GM19351 (cell line): ENCODE results near the gene ZMYM2.

Experiments used
- ATAC-seq: cut with Tn5 transposase; IDR thresholded peaks from one replicate; pipeline ENCODE4 v1.9.1; 2021; ENCODE audit warnings: mild to moderate bottlenecking, moderate library complexity; ENCODE audit not compliant: unreplicated experiment

The ZMYM2 gene

DNA sequence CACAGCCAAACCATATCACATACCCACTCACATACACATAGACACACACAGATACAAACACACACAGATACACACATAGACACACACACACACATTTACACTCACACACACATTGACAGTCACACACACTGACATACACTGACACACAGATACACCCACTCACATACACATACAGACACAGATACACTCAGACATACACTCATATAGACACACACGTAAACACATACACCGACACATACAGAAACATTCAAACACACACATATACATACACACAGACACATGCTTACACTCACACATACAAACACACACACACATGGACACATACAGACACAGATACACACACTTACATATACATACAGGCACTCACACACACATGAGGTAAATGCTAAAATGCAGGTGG, 172.1 kb downstream of the ZMYM2 start:
- no peak for ATAC-seq

DNA sequence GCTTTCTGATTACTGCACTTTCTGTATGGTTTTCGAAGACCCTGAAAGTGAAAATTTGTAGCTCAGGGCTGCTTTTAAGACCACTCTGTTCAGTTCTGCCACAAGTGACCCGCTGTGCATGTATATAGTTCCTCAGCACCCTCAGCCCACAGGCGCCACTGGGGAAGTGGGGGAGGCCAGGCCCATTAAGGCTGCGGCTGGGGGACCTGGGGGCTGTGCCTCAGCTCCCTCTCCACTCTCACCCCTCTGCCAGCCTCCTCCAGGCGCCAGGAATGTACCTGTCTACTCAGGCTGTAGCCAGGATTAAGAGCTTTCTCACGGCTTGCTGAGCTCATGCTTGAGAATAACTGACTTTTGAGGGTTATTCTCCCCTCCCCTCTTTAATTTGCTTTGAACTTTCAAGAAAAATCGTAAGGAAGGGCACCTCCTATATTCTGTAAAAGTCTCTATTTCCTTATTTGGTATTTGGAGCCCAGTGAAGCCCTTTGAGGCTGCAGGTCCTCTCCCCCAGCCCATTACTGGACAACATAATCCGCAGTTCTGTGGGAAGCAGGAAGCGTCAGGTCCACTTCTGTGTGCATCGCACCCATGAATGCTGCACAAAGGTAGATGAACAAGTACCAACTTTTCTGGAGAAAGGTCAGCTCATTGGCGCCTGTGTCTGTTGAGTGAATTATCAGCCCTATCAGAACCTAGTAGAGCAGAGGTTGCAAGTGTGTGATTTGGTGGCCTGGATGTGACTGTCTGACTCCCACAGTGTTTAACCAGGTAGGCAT, 172.7 kb downstream of the ZMYM2 start:
- ATAC-seq, result no peak

- no peak for ATAC-seq
These were observed 173.6 kb downstream of the ZMYM2 start for GRCh38 chr13:20132052-20132634.

GRCh38 chr13:20134732-20135131, 176.2 kb downstream of the ZMYM2 start:
- no peak for ATAC-seq

DNA sequence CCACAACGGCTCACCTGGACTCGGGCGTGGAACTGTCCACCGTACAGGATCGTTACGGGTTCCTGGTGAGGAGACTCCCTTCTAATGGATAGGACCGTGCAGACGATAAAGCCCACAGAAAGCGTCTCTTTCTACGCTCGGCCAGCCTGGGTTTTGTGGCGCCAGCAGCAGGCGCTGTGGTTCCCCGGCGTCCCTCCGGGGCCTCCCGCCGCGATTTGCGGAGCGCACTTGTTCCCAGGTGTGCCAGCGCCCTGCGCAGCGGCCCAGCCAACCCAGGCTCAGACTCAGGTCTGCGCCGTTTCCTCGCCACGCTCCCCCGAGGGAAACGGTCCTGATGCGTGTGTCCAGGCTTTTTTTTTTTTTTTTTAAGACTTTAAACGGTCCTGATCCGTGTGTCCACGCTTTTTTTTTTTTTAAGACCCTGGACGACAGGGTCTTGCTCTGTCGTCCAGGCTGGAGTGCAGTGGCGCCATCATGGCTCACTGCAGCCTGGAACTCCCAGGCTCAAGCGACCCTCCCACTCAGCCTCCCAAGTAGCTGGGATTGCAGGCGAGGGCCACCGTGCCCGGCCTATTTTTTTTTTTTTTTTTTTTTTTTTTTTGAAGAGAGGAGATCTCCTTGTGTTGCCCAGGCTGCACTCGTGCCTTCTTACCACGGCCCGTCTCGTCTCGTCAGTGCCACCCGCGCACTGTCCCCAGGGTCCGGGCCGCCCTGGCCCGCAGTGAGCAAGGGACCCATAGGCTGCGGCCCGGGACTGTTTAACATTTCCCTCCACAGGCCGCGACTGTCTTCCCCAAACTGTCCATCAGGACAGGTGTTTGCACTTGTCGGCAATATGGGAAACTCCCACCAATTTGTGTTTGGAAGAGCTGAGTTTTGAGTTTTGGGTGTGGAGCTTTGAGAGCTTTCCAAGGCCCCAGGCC, 178.5 kb downstream of the ZMYM2 start:
- no peak for ATAC-seq

- ATAC-seq, result no peak
These were observed 179.3 kb downstream of the ZMYM2 start for GRCh38 chr13:20137875-20138274.

DNA sequence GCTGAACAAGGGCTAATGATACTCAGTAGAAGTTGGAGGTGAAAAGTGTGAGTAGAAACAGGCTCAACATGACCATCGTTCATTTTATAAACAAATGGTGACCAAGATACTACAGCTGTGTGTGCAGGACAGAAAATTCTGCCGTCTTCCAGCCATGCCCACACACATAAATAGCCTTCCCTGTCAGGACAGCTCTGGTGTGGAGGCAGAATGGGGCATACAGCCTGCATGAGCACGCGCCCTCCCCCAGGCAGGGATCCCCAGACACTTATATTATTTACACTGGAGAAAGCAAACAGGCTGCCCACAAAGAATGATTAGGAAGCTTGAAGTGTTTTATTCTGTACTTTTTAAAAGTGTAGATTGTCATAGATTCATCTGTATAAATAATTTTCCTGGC, 182.0 kb downstream of the ZMYM2 start:
- no peak for ATAC-seq
